SJCRH30 (cell line): ENCODE measurements around the gene DRGX. TPM values are rescaled to one million over a fixed set of nuclear protein-coding genes. Genes with fewer than 3 reads are reported as not detected.

Experiments used
- DNase-seq, 2 experiments: peaks; one replicate each; pipeline ENCODE4 v3.0.0-alpha.2; 2015 to 2020
- H3K27ac ChIP-seq: fragments of 250-450 bp; sonication (Bioruptor Pico); 2 replicates; pipeline ENCODE4 v1.5.1; 2020; ENCODE audit warnings: mild to moderate bottlenecking, moderate library complexity
- H3K27me3 ChIP-seq: fragments of 250-450 bp; sonication (Bioruptor Pico); 2 replicates; pipeline ENCODE4 v1.5.1; 2020; ENCODE audit warnings: mild to moderate bottlenecking, moderate library complexity
- H3K36me3 ChIP-seq: fragments of 250-450 bp; sonication (Bioruptor Pico); 2 replicates; pipeline ENCODE4 v1.5.1; 2020; ENCODE audit warnings: mild to moderate bottlenecking, moderate library complexity
- H3K4me1 ChIP-seq: fragments of 250-450 bp; sonication (Bioruptor Pico); 2 replicates; pipeline ENCODE4 v1.5.1; 2020; ENCODE audit warnings: mild to moderate bottlenecking, moderate library complexity
- H3K4me3 ChIP-seq: fragments of 250-450 bp; sonication (Bioruptor Pico); 2 replicates; pipeline ENCODE4 v1.5.1; 2020; ENCODE audit warnings: mild to moderate bottlenecking, moderate library complexity
- H3K9me3 ChIP-seq: fragments of 250-450 bp; sonication (Bioruptor Pico); replicated peaks from 2 replicates; pipeline ENCODE4 v1.5.1; 2020; ENCODE audit warnings: mild to moderate bottlenecking, moderate library complexity
- total RNA-seq: library from RNA; depleted of rRNA; stranded (reverse); fragments of >200 nt; shearing (Covaris generic); gene quantifications from 2 replicates; pipeline ENCODE4 v1.2.3, GENCODE V29; 2014

DRGX gene
- total RNA-seq, 1 experiment from 2014 or later = 17.8 TPM

- no peaks in the 10 kb centered on the region for H3K27me3 ChIP-seq
- H3K9me3 ChIP-seq = no peaks in the 10 kb centered on the region
- H3K36me3 ChIP-seq = no peaks in the 10 kb centered on the region
- DNase-seq = no peak
- no peak overlapping the region; the same call in 1 of the 2 replicates for H3K27ac ChIP-seq
- no peaks in the 10 kb centered on the region for H3K4me1 ChIP-seq
- H3K4me3 ChIP-seq = no peak overlapping the region
Observed at GRCh38 chr10:49396666-49396999, 744 bp upstream of the DRGX start.

- peak; percentile 83 to 85 for DNase-seq
Observed at GRCh38 chr10:49394933-49395740, 752 bp downstream of the DRGX start.

GRCh38 chr10:49393757-49394156, 2.1 kb downstream of the DRGX start:
- no peaks in the 10 kb centered on the region for H3K4me1 ChIP-seq
- H3K4me3 ChIP-seq = no peak overlapping the region
- H3K27ac ChIP-seq = no peak overlapping the region
- H3K36me3 ChIP-seq = no peaks in the 10 kb centered on the region; the same call in 1 of the 2 replicates
- H3K9me3 ChIP-seq = no peaks in the 10 kb centered on the region
- no peaks in the 10 kb centered on the region for H3K27me3 ChIP-seq
- peak in 1 of 2 experiments; percentile 52 for DNase-seq

More at GRCh38 chr10:49394933-49395740, 752 bp downstream of the DRGX start:
- H3K36me3 ChIP-seq = no peaks in the 10 kb centered on the region
- H3K4me3 ChIP-seq = peak overlapping the region; percentile 64
- no peaks in the 10 kb centered on the region for H3K27me3 ChIP-seq
- H3K9me3 ChIP-seq = no peaks in the 10 kb centered on the region
- H3K4me1 ChIP-seq = no peaks in the 10 kb centered on the region
- H3K27ac ChIP-seq = peak overlapping the region; percentile 89

GRCh38 chr10:49393301-49393700, 2.6 kb downstream of the DRGX start:
- Histone ChIP-seq H3K4me1 (no peaks in the 10 kb centered on the region), H3K9me3 (no peaks in the 10 kb centered on the region), H3K4me3 (no peak overlapping the region), H3K36me3 (no peaks in the 10 kb centered on the region; the same call in 1 of the 2 replicates), H3K27ac (no peak overlapping the region), H3K27me3 (no peaks in the 10 kb centered on the region)
- no peak for DNase-seq

- Histone ChIP-seq H3K27me3 (no peaks in the 10 kb centered on the region), H3K4me3 (no peak overlapping the region), H3K36me3 (no peaks in the 10 kb centered on the region; the same call in 1 of the 2 replicates)
Observed at GRCh38 chr10:49389361-49389933, 6.4 kb downstream of the DRGX start.

GRCh38 chr10:49388161-49388560, 7.7 kb downstream of the DRGX start:
- no peaks in the 10 kb centered on the region for H3K27me3 ChIP-seq

More at GRCh38 chr10:49389361-49389933, 6.4 kb downstream of the DRGX start:
- no peak overlapping the region for H3K27ac ChIP-seq
- no peak for DNase-seq
- H3K4me1 ChIP-seq = 0 out of 2 replicates have a peak, but pooled peaks cover 2% of the 10 kb centered on the region
- no peaks in the 10 kb centered on the region for H3K9me3 ChIP-seq

GRCh38 chr10:49387071-49387470, 8.8 kb downstream of the DRGX start:
- Histone ChIP-seq H3K4me1 (0 out of 2 replicates have a peak, but pooled peaks cover 2% of the 10 kb centered on the region), H3K27ac (no peak overlapping the region), H3K36me3 (no peaks in the 10 kb centered on the region; the same call in 1 of the 2 replicates), H3K27me3 (no peaks in the 10 kb centered on the region), H3K9me3 (no peaks in the 10 kb centered on the region), H3K4me3 (no peak overlapping the region)
- DNase-seq = peak; percentile 29 to 32

More at GRCh38 chr10:49388161-49388560, 7.7 kb downstream of the DRGX start:
- Histone ChIP-seq H3K4me3 (no peak overlapping the region), H3K4me1 (0 out of 2 replicates have a peak, but pooled peaks cover 2% of the 10 kb centered on the region), H3K9me3 (no peaks in the 10 kb centered on the region), H3K36me3 (no peaks in the 10 kb centered on the region; the same call in 1 of the 2 replicates), H3K27ac (no peak overlapping the region)
- DNase-seq = no peak

- H3K27me3 ChIP-seq = no peaks in the 10 kb centered on the region
- no peaks in the 10 kb centered on the region; the same call in 1 of the 2 replicates for H3K36me3 ChIP-seq
- no peaks in the 10 kb centered on the region for H3K9me3 ChIP-seq
- 0 out of 2 replicates have a peak, but pooled peaks cover 2% of the 10 kb centered on the region for H3K4me1 ChIP-seq
- H3K4me3 ChIP-seq = no peak overlapping the region
- DNase-seq = no peak
- no peak overlapping the region for H3K27ac ChIP-seq
Observed at GRCh38 chr10:49385939-49386922, 9.7 kb downstream of the DRGX start.

GRCh38 chr10:49384268-49384953, 11.5 kb downstream of the DRGX start:
- Histone ChIP-seq H3K9me3 (no peaks in the 10 kb centered on the region), H3K36me3 (no peaks in the 10 kb centered on the region; the same call in 1 of the 2 replicates), H3K4me3 (no peak overlapping the region), H3K27ac (no peak overlapping the region), H3K4me1 (0 out of 2 replicates have a peak, but pooled peaks cover 2% of the 10 kb centered on the region), H3K27me3 (no peaks in the 10 kb centered on the region)
- no peak for DNase-seq

- Histone ChIP-seq H3K36me3 (no peaks in the 10 kb centered on the region; the same call in 1 of the 2 replicates), H3K27me3 (no peaks in the 10 kb centered on the region), H3K9me3 (no peaks in the 10 kb centered on the region), H3K4me1 (0 out of 2 replicates have a peak, but pooled peaks cover 2% of the 10 kb centered on the region), H3K4me3 (no peak overlapping the region), H3K27ac (no peak overlapping the region)
- DNase-seq = no peak
Observed at GRCh38 chr10:49383853-49384252, 12.0 kb downstream of the DRGX start.

- Histone ChIP-seq H3K9me3 (no peaks in the 10 kb centered on the region), H3K4me3 (no peak overlapping the region), H3K27ac (no peak overlapping the region), H3K27me3 (no peaks in the 10 kb centered on the region), H3K4me1 (0 out of 2 replicates have a peak, but pooled peaks cover 2% of the 10 kb centered on the region), H3K36me3 (0 out of 2 replicates have a peak, but pooled peaks cover 2% of the 10 kb centered on the region)
- no peak for DNase-seq
Observed at GRCh38 chr10:49382826-49383225, 13.1 kb downstream of the DRGX start.

GRCh38 chr10:49382226-49382625, 13.7 kb downstream of the DRGX start:
- DNase-seq = no peak

GRCh38 chr10:49381111-49381900, 14.6 kb downstream of the DRGX start:
- Histone ChIP-seq H3K27ac (no peak overlapping the region), H3K4me3 (no peak overlapping the region), H3K9me3 (no peaks in the 10 kb centered on the region), H3K27me3 (no peaks in the 10 kb centered on the region), H3K36me3 (0 out of 2 replicates have a peak, but pooled peaks cover 3% of the 10 kb centered on the region), H3K4me1 (no peaks in the 10 kb centered on the region)
- DNase-seq = no peak

More at GRCh38 chr10:49382226-49382625, 13.7 kb downstream of the DRGX start:
- Histone ChIP-seq H3K36me3 (0 out of 2 replicates have a peak, but pooled peaks cover 3% of the 10 kb centered on the region), H3K4me1 (no peaks in the 10 kb centered on the region), H3K9me3 (no peaks in the 10 kb centered on the region), H3K27me3 (no peaks in the 10 kb centered on the region), H3K4me3 (no peak overlapping the region), H3K27ac (no peak overlapping the region)
